ENCODE data around the gene ABCA4.

ABCA4 gene

DNA sequence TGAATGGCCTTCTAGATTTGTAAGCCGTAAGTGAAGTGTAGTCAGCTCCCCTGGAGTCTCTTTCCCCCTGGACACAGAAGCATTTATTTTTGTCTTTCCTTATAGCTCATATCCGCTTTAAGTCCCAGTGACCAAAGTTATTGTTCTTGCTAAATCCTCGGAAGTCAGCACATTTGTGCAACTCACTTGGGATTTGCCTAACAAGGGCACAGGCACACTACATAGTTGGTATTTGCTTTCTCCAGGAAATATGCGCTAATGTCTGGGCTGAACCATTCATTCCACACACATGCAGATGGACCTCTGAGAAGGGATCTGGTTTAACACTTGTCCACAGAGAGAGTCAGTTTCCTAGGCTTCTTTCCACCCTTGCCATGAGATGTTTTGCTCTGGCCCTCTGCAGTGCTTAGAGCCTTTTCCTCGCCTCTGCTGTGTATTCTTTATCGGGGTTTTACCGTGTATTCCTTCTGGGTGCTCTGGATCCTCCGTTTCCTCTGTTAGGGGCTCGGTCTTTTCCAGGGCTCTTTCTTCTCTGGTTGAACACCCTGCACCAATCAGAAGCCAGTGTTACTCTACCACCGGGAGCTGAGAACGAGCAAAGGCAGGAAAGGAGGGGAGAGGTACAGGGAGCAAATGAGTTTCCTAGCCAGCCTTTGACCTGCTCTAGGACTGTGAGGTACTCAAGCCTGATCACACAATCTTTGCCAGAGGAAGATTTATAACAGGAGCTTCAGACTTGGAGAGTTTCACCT lies 72.4 kb downstream of the ABCA4 start:
- no peak for FAIRE-seq

DNA sequence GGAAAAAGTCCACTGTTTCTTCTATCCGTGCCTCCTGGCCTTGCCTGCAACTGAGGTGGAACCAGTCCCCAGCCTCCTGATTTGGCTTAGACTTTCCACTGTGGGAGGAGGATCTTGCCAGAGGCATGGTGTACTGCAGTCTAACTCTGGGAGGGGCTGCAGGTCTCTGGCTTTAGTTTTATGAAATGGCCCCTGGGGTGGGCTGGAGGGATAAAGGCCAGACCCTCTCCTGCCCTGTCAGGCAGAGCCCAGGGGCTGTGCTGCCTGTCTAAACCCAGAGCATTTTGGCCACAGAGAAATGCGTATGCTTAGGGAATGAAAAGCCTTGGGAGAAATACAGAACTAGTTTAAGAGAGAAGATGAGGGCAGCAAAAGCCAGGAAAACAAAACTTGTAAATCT lies 73.0 kb downstream of the ABCA4 start:
- FAIRE-seq: no peak

DNA sequence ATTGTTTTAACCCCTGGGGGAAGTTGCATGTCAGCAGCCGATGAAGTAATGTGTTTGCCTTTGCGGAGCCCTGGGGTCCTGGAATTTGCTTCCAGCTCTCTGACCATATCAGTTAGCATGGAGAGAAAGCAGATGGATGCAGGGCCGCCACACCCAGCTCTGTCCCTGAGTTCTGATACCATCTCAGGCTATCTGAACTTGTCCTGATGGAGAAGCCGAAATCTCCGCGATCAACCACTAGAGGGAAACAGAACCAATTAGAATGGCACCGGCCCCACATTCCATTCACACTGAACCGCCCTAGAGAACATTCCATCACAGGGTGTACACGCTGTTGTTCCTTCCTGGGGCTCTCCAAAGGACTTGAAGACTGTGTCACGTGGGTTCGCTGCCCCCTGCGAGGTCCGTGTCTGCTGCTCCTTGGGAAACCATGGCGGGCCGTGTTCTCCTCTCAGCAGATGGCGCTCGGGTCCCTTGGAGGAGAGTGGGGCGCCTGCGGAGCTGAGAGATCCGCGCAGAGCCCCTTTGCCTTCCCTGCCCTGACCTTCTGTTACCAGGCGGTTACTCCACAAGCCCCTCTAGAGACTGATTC lies 75.4 kb downstream of the ABCA4 start:
- FAIRE-seq: no peak

DNA sequence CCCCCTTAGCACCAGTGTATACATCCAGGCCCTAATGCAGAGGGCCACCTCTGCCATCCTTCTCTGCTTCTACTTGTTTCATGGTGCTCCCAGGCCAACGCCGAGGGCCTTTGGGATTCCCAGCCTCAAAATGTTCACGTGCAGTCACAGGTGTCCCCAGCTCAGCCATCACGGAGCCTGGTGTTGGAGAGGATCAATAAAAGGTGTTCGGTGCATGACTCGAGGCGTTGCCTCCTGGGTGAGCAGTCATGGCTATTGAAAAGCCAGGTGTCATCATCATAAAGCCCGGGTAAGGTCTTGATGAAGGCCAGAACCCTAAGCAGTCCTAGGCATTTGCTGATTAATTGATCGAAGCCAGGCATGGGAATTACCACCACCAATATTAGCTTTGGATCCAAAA lies 76.1 kb downstream of the ABCA4 start:
- no peak for FAIRE-seq

DNA sequence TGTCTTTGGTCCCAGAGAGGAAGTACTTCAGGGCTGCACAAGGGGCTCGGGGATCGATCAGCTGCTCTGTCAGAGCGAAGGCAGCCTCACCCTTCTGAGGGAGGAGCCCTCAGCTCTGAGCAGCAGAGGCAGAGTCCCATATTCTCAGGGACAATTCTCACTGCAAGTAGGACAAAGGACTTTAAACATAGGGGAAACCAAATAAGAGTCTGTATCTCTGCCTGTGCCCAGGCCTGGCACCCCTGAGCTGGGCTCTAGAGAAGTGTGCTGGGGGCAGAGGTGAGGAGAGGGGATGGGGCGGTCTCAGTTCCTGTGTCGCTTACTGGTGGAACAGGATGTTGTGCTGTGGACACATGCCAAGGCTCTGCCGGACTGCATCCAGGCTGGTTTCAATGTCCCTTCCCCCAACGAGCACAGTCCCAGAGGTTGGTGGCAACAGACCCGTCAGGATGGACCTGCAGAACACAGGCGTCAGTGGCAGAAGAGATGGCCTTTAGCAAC lies 76.6 kb downstream of the ABCA4 start:
- FAIRE-seq: no peak

DNA sequence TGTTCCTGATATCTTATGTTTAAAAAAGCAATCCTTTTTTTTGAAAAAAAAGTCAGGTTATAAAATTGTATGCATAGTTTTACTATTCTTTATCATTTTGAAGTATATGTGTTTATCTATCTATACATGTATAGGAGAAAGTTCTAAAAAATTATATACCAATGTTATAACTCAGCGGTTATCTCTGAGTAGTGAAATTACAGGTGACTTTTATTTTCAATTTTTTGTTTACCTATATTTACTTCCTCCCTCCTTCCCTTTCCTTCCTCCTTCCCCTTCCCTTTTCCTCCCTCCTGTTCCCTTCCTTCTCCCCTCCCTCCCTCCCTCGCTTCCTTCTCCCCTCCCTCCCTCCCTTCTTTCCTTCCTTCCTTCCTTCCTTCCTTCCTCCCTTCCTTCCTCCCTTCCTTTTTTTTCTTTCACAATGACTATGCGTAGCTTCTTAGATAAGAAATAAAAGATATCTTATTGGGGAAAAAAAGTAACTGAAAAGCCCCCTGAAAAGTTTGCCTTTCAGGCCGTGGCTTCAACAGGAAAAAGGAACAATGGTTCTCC lies 77.1 kb downstream of the ABCA4 start:
- FAIRE-seq: no peak

DNA sequence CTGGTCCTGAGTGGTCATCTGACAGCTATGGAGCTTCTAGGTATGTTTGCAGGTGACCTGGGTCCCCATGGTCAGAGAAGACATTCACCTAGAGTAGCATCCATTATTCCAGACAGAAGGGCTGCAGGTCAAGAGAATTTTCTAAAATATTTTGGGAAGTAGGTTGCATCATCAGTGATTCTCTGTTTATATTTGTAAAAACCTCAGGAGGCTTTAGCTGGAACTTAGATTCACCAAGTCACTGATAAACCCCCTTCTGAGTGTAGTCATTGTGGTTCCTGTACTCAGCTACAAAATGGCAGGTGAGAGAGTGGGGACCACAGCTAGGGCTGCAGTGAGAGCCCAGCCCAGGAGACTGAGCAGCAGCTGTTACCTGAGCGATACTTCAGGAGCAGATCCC lies 78.6 kb downstream of the ABCA4 start:
- no peak for FAIRE-seq

DNA sequence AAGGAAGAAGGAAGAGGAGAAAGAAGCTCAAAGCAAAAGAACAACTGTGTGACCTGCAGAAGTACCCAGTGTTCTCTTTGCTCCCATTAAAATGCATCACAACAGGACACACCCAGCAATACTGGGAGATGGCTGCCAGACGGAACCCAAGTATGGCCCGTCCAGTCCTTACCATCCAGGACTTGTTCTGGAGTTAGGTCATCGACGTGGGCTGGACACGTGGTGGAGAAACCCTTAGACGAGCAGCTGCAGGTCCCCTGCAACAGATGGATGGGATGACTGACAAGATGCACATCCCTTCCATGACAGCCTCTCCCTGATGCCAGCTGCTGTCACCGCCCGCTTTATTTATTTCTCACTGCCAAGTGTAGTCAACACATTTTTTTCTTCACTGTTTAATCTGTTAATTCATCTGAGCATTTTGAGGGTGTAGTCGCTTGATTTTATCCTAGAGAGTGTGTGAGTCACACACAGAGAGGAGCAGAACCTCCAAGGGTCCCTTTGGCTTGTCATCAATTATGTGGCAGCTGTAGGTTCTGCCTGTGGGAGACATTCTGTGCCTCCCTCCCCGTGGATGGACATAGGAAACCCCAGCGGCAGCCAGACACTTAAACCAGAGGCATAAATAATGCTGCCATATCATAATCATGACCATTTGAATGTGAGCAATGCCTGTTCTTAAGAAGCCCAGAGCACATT lies 80.9 kb downstream of the ABCA4 start:
- no peak for FAIRE-seq

DNA sequence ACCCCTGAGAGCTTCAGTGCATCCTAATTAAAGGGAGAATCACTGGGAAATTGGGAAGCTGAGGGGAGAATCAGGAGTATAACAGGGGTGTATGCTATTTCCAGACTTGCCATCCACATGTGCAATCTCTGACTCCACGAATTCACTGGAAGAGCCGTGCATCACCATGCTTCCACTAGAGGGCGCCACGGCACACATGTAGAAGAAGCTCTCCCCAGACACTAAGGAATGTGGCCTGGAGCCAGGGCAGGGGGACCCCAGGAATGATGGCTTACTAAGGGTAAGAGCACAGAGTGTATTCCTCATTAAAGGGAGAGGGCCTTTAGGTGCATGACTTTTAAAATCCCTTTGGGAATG lies 81.5 kb downstream of the ABCA4 start:
- no peak for FAIRE-seq

DNA sequence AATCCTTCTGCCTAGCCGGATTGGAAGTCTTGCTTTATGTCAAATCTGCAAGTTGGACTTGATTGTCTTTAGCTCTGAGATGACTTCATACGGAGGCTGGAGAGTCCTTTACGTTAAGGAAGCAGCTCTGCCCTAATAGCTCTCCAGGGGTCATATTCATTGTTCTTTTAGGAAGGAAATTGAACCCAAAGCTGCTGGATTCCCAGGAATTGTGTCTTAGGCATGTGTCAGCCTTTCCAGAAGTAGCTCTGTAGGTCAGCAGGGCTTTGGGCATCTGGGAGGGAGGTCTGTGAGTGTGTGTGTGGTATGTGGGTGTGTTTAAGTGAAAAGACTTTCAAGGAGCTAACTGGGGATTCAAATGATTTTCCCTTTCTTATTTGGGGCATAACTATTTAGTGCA lies 82.4 kb downstream of the ABCA4 start:
- no peak for FAIRE-seq

DNA sequence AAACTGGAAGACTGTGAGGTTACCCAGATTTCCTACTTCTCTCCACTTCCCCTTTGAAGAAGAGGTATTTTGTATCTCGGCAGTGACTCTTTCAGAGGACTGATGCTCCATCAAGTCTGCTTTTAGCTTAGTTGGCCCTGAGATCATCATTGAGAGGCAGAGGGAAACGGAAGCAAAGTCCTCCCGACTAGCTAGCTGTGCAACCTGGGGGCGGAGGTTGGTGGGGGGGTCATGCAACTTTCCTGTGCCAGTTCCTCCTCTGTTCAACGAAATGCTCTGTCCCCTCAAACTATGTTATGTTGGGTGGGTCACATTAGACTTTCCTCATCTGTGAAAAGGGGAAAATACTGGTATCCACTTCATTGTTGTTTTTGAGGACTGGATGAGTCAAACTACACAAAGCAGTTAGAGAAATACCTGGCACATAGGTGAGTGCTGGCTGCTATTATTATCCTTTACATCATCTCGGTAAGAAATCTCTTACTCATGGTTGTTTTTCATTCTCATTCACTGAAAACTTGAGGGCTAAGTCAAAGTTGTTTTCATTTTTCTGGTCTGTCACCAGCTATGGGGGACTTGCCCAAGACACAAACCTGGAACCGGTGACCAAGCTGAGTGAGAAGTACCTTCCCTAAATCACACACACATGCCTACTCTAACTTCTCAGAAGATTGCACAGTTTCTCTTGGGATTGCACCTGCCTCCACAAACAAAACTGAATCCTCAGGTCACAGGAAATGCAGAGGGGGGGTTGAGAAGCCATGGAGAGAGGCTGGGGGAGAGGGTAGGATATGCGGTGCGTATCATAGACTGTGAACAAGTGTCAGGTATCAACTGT lies 83.3 kb downstream of the ABCA4 start:
- no peak for FAIRE-seq

DNA sequence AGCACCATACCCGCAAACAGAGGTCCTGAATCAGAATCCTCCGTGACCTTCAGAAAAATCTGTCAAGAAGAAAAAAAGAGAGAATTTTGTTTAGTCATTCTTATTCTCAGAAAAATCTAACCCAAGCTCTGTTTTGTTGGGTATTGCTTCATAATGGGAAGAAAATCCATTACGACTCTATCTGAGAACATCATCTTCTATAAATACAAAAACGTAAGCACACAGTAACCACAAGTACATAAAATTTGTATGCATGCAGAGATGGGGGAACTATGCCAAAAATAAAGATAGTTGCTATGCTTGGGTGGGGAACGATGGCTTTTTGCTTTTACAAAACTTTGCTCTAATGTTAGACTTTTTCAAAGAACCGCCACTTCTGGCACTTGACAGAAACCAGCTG lies 84.2 kb downstream of the ABCA4 start:
- FAIRE-seq: no peak

DNA sequence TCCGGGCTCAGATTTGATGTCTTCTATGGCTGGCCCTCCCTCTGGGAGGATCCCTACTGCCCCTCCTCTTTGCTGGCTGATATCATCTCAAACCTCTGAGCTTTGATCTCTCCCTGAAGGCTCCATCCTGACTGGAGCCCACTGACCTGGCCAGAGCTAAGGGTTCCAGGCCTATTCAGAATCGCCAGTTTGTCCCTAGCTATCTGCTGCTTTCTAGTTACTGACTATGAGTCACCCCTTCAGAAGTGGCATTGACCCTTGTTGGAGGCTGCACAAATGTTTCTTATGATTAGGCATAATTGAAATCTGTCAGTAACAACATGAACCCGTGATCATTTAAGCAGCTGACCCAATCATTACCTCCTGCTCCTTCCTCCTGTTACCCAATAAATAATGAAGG lies 87.1 kb downstream of the ABCA4 start:
- FAIRE-seq: no peak

DNA sequence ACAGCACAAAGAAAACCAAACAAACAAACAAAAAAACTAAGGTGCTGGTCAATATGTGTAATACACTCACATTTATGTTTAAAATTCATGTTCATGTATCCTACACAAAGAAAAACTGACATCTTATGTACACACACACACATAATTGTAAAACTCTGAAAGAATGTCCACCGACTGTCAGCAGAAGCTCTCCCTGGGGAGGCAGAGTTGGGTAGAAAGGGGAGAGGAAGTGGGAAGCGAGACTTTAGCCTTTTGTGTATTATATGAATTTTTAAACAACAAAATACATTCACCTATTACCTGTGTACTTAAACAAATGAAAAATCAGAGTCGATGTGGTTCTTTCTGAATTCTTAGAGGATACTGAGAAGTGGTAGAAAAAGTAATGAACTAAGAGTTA lies 88.3 kb downstream of the ABCA4 start:
- no peak for FAIRE-seq

DNA sequence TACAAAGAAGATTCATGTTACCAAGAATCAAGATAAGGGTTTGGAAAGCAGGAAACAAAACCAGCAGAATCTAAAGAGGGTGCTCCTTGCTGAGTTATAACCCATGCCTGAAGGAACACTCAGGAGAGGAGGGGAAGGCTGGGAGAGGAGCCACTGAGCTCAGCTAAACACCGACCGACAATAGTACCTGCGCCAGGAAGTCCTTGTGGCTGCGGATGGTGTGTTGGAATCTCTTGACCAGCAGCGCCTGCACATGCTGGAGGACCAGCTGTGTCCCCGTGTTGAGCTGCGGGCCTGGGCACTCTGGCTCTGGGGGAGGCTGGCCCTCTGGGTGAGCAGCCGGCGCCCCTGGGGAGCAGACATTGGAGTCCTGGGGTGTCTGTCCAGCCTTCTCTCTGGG lies 89.4 kb downstream of the ABCA4 start:
- no peak for FAIRE-seq

DNA sequence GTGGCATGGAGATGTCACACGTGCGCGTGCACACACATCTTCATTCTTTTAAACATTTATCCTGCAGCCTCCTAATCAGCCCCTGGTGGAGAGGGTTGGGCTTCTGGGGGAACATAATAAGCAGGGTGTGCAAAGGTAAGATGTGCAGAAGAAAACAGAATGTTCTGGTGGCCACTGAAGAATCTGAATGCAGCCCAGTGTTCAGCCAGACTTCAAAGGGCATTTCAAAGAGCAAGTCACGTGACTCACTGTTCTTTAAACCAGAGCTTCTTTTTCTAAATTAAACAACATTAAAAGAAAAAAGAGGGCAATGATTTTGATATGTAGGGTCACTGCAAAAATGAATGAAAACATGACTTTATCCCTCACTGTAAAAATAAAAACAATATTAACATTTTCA lies 89.8 kb downstream of the ABCA4 start:
- no peak for FAIRE-seq

DNA sequence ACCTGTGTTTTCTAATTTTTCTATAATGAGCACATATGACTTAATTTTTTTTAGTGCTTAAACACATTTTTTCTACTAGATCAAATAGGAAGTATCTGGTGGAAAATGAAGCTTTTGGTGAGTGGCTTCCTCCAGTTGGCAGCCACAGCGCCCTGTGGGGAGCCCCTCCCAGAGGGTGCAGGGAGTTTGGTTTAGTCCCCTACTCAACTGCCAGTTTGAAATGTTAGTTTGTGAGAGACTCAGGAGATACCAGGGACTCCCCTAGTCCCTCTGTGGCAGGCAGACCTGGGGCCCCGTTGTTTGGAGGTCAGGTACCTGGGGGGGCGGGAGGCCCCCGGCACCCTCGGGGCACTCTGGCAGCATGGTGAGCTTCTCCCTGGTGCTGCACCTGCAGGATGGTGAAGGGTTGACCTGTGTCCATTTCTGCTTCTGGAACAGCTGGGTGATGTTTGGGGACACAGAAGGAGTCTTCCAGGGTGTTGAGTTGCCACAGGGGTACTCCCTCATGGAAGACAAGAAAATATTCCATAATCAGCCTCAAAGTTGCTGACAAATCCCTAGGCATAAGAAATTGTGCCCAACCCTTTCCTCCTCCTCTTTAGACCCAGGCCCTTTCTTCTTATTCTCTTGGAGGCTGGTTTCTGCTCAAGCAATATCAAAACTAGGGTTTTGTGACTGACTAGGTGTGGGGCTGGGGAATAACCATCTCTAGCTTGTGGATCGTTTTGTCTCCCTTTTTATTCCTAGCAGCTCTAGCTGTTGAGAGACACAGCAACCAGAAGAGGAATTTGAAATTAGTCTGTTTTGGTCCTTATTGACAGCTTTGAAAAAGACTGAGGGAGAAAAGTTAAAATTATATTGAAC lies 91.6 kb downstream of the ABCA4 start:
- FAIRE-seq: no peak

DNA sequence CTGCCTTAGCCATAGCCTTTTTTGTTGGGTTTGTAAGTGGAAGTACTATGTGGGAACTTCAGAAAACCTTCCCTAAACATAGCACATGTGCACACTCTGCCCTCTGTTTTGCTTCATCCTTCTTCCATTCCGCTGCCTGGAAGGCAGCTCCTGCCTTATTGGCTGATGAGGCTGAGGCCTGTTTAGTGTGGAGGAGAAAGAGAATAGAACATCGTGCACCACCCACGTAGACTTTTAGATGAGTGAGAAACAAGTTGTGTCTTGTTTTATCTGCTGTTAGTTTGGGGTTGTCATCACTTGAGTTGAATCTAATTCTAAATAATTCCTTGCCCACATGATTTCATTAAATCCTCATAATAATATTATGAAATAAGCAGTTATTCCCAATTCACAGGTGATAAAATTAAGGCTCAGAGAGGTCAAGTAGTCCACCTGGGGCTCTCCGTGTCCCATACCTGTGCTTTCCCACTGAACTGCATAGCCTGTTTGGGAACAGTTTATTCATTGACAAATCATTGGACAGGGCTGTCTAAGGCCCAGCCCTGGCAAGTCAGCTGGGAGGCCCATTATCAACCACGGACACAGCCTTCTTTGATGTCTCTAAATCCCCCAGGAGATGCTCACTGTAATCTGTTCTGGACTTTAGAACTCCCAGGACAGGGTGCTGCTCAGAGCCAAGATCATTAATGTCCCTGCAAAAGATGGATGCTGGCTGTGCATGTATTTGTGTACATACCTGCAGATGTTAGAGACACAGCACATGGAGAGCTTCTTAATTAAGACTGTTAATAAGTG lies 93.0 kb downstream of the ABCA4 start:
- no peak for FAIRE-seq

DNA sequence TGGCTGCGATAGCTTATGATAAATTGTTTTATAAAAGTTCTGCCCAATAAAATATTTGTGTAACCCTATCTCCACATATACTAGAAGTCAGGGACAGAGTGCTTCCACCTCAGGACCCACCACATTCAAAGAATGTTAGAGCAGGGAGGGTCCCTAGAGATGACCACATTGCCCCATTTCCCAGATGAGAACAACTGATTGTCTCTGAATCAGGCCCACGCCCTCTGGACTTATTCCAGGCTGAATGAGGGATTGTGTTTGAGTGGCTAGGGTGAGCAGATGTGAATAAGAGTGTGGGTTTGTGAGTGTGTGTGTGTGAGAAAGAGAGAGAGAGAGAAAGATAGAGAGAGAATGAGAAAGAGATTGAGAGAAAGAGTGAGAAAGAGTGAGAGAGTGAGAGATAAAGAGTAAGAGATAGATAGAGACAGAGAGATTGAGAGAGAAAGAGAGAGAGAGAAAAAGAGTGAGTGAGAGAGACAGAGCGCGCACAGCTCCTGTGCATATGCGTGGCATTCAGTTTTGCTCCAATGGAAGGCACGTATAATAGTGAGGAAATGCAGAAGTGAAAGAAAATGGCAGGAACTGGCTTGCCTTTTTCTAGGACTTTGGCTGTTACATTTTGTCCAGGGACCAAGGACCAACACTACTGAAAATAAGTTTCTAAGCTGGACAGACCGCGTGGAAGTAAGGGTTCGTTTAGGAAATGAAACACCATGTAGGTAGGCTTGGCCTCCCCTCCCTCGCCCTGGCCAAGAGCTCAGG lies 94.1 kb downstream of the ABCA4 start:
- FAIRE-seq: no peak
